Breast epithelium (tissue), 4 donors: Measurements from ENCODE around the gene KIAA1217. TPM values are rescaled to one million over a fixed set of nuclear protein-coding genes. Genes with fewer than 3 reads are reported as not detected.

Experiments used
- DNase-seq, 2 donors: peaks; one replicate each; pipeline ENCODE4 v3.0.0-alpha.2; 2019; ENCODE audit warnings: low spot score in 2 of 2
- H3K27ac ChIP-seq, 2 donors: fragments of 200-600 bp; sonication (generic) in 1 of 2; one replicate each; pipeline ENCODE4 v1.5.1; 2016 to 2019; ENCODE audit warnings: mild to moderate bottlenecking in 1 of 2
- H3K27me3 ChIP-seq, 2 donors: fragments of 200-600 bp; sonication (generic) in 1 of 2; one replicate each; pipeline versions ENCODE4 v1.5.1 to v1.6.0; 2017 to 2019; ENCODE audit warnings: control low read depth in 1 of 2, mild to moderate bottlenecking in 1 of 2
- H3K36me3 ChIP-seq: fragments of 200-600 bp; one replicate; pipeline ENCODE4 v1.5.1; 2019
- H3K4me1 ChIP-seq, 2 donors: fragments of 200-600 bp; sonication (generic); one replicate each; pipeline ENCODE4 v1.5.1; 2016 to 2019; ENCODE audit warnings: control low read depth in 1 of 2
- H3K4me3 ChIP-seq, 3 donors: fragments of 200-600 bp; sonication (generic); 1 replicate in 2 of 3; 2 replicates in 1 of 3; pipeline ENCODE4 v1.5.1; 2016 to 2019; ENCODE audit warnings: mild to moderate bottlenecking in 3 of 3, moderate library complexity in 2 of 3
- H3K9me3 ChIP-seq, 2 donors: fragments of 200-600 bp; sonication (generic) in 1 of 2; one replicate each; pipeline ENCODE4 v1.5.1; 2016 to 2019; ENCODE audit warnings: control low read depth in 1 of 2
- POLR2A ChIP-seq: fragments of 450-650 bp; IDR thresholded peaks from one replicate; pipeline ENCODE4 v1.6.1; 2016; ENCODE audit warnings: antibody characterized with exemption, mild to moderate bottlenecking, moderate library complexity
- POLR2AphosphoS5 ChIP-seq, 3 donors: sonication (generic); formaldehyde crosslinking; IDR thresholded peaks; one replicate each; pipeline ENCODE4 v1.6.1; 2017; ENCODE audit warnings: antibody characterized with exemption in 3 of 3
- intact Hi-C: fragments of 100-400 bp; cut with DNase I; formaldehyde crosslinking; loops from one replicate; pipeline ENCODE4 v1.15.1; 2023; ENCODE audit warnings: low total_unique reads
- total RNA-seq, 3 donors: library from RNA; depleted of rRNA; stranded (reverse); fragments of >200 nt; gene quantifications; one replicate each; pipeline ENCODE4 v1.1.0, GENCODE V29; 2016
- TF ChIP-seq, protein P1 (sequence below), 3 donors: fragments of 450-650 bp; IDR thresholded peaks; one replicate each; pipeline ENCODE4 v1.5.1; 2016 to 2017; ENCODE audit warnings: antibody characterized with exemption in 3 of 3, mild to moderate bottlenecking in 3 of 3, moderate library complexity in 3 of 3

KIAA1217 gene
- total RNA-seq, 3 donors from 2014 or later: 19.7 to 154 (median 83.6) TPM

DNA sequence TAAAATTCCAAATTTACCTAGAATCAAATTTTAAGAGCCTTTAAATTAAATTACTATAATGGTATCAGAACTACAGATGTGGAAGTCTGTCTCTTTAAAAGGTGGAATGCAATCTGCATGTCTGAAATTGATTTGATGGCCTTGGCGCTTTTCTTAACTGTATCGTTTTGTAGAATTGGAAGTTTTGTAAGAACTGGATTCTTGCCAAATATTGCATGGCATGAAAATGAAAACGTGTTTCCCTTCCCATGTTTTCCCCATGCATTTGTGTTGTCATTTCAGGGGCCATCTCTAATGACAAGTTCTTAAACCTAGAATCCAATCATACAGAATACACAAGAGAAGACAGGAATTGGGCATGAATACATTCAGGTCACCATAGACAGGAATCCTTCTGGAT is 162.5 kb downstream of the KIAA1217 start:
- intact Hi-C loops: no loop called here
- TF ChIP-seq, protein P1, sequence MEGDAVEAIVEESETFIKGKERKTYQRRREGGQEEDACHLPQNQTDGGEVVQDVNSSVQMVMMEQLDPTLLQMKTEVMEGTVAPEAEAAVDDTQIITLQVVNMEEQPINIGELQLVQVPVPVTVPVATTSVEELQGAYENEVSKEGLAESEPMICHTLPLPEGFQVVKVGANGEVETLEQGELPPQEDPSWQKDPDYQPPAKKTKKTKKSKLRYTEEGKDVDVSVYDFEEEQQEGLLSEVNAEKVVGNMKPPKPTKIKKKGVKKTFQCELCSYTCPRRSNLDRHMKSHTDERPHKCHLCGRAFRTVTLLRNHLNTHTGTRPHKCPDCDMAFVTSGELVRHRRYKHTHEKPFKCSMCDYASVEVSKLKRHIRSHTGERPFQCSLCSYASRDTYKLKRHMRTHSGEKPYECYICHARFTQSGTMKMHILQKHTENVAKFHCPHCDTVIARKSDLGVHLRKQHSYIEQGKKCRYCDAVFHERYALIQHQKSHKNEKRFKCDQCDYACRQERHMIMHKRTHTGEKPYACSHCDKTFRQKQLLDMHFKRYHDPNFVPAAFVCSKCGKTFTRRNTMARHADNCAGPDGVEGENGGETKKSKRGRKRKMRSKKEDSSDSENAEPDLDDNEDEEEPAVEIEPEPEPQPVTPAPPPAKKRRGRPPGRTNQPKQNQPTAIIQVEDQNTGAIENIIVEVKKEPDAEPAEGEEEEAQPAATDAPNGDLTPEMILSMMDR (IDR thresholded peaks at IDR 0.05): no peak
- TF ChIP-seq POLR2A: no peak
- no peak for TF ChIP-seq POLR2AphosphoS5 (IDR thresholded peaks at IDR 0.05)
- DNase-seq: no peak

DNA sequence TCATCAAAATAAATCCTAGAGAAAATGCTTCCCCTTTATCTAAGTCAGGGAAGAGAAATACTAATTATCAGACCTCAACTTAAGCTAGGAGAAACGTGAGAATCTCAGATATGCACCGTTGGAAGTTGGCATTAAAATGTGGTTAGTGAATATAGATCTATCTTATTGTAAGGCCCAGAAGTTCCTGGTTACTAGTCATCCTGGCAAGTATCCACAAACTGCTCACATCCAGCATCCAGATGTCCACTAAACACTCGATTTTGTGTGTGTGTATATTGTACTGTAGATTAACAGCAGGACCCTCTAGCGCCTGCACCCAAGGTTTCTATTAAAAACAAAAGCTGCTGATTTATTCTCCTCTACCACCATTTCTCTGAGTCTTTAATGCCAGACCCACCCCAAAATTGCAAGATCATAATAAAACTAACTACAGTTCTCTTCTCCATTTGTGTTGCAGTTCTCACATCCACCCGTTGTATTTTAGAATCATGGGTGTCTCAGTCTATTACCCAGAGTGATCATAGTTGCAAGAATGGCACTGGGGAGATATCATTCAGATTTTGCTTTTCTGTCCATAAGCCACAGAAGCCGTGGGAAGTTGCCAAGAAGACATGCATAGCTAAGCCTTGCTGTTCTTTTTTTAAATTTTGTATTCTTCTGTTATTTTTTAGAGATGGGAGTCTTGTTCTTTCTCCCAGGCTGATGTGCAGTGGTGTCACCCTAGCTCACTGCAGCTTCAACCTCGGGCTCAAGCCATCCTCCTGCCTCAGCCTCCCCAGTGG is 165.4 kb downstream of the KIAA1217 start:
- H3K36me3 ChIP-seq: no peaks in the 10 kb centered on the region
- H3K27me3 ChIP-seq: no peaks in the 10 kb centered on the region
- no peak for DNase-seq
- peaks cover 0 to 6% of the 10 kb centered on the region in 2 donors for H3K4me1 ChIP-seq
- intact Hi-C loops: no loop called here
- peak overlapping the region; percentile 38 to 41 for H3K27ac ChIP-seq
- no peaks in the 10 kb centered on the region for H3K9me3 ChIP-seq
- H3K4me3 ChIP-seq: no peak overlapping the region
- TF ChIP-seq, protein P1 (IDR thresholded peaks at IDR 0.05): no peak
- no peak for TF ChIP-seq POLR2A
- no peak for TF ChIP-seq POLR2AphosphoS5 (IDR thresholded peaks at IDR 0.05)

More for the DNA sequence above, 162.5 kb downstream of the KIAA1217 start:
- H3K36me3 ChIP-seq: no peaks in the 10 kb centered on the region
- H3K4me1 ChIP-seq: peaks cover 0 to 6% of the 10 kb centered on the region in 2 donors
- H3K4me3 ChIP-seq: no peak overlapping the region
- no peak overlapping the region for H3K27ac ChIP-seq
- no peaks in the 10 kb centered on the region for H3K27me3 ChIP-seq
- H3K9me3 ChIP-seq: no peaks in the 10 kb centered on the region

DNA sequence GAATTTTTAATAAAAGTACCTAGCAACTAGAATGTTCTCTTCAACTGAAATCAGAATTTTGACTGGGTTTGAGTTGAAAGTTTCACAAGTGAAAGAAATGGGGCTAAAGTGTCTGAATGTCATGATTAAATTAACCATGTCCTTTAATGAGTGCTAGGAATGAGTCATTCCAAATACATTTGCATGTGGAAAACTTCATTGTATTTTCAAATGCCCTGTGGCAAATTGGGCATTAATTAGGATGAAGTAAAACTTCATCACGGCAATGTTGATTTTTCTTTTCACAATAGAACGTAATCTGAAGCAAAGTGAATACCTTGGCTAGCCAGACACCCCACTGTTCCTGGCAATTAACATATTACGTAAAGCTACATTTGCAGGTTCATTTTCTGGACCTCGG is 166.6 kb downstream of the KIAA1217 start:
- no peak for TF ChIP-seq POLR2AphosphoS5 (IDR thresholded peaks at IDR 0.05)
- TF ChIP-seq POLR2A: no peak
- TF ChIP-seq, protein P1 (IDR thresholded peaks at IDR 0.05): no peak
- Histone ChIP-seq H3K9me3 (no peaks in the 10 kb centered on the region), H3K27me3 (no peaks in the 10 kb centered on the region), H3K4me1 (peaks cover 0 to 6% of the 10 kb centered on the region in 2 donors), H3K36me3 (no peaks in the 10 kb centered on the region), H3K27ac (peak overlapping the region in 1 of 2 donors; percentile 41), H3K4me3 (no peak overlapping the region)
- intact Hi-C loops: no loop called here
- DNase-seq: no peak

DNA sequence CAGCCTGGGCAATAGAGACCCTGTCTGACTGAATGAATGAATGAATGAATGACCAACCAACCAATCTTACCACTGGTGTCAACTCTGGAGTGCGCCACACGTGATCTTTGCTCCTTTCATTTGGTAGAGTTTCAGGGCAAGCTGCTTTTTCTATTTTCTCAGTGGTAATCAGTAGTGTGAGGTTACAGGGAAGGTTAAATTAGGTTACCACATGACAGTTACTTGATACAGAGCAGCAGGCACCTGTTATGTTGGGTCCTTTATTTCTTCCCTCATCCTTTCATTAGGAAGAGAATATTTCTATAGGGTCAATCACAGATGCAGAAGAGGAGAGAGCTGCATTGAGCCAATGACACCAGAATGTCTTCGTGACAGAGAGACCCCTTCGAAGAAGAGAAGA is 167.8 kb downstream of the KIAA1217 start:
- Histone ChIP-seq H3K36me3 (no peaks in the 10 kb centered on the region), H3K4me3 (no peak overlapping the region), H3K27ac (no peak overlapping the region), H3K9me3 (no peaks in the 10 kb centered on the region), H3K4me1 (peaks cover 0 to 6% of the 10 kb centered on the region in 2 donors), H3K27me3 (no peaks in the 10 kb centered on the region)
- no peak for DNase-seq
- intact Hi-C loops: no loop called here
- TF ChIP-seq POLR2A (no peak), POLR2AphosphoS5 (IDR thresholded peaks at IDR 0.05) (no peak)
- TF ChIP-seq, protein P1 (IDR thresholded peaks at IDR 0.05): no peak

DNA sequence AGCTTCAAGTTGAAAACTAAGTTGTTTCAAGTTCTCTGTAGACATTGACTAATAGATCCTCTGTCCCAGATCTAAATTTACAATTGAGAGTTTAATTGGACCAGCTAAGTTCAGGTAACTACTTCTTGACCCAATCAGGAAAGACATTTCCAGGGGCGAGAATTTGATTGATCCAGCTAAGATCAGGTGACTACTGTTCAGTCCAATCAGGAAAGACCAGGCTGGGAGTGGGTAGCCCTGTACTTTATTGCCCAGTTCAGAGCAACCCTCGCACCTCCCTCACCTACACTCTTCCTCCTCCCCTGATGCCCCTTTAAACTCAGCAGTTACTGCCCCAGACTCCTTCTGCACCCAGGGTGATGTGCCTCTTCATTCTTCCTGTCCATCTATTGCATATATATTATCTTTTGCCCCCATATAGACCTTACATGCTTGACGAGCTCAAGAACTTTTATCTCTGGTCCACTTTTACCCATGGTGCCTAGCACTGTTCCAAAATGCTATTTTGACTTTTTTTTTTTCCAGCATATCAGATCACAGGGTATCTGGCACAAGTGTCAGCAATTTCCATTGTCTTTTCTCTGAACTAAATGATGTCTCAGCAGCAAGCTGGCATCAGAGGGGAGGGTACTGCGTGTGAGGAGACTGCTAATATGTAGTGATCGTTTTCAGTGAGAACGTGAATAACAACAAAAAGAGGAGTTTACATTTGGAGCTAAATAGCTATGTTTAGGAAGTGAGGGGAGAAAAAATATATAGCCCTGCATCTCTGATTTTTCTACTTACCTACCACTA is 169.4 kb downstream of the KIAA1217 start:
- no peaks in the 10 kb centered on the region for H3K27me3 ChIP-seq
- no peak overlapping the region for H3K4me3 ChIP-seq
- H3K36me3 ChIP-seq: no peaks in the 10 kb centered on the region
- TF ChIP-seq, protein P1 (IDR thresholded peaks at IDR 0.05): no peak
- no peak for TF ChIP-seq POLR2AphosphoS5 (IDR thresholded peaks at IDR 0.05)
- TF ChIP-seq POLR2A: no peak
- H3K27ac ChIP-seq: no peak overlapping the region
- no peak for DNase-seq
- intact Hi-C loops: no loop called here
- H3K9me3 ChIP-seq: no peaks in the 10 kb centered on the region
- H3K4me1 ChIP-seq: peaks cover 0 to 5% of the 10 kb centered on the region in 2 donors
